HCT116 (cell line): ENCODE results near the gene SYMPK. TPM values are rescaled to one million over a fixed set of nuclear protein-coding genes. Genes with fewer than 3 reads are reported as not detected.

Source experiments
- ATAC-seq: fragments of 200-7000 bp; cut with Tn5 transposase; 2 replicates; pipeline ENCODE4 v1.9.1; 2020; ENCODE audit warnings: mild to moderate bottlenecking, moderate library complexity
- BruUV-seq: library from RNA; stranded (reverse); fragments of 400-500 nt; replicated peaks from 2 replicates; lab custom pipeline; 2021; lab: Mats Ljungman, UMichigan
- CTCF ChIA-PET: fragments of 300-600 bp; sonication (Branson Sonifier 250); formaldehyde crosslinking; loops from one replicate; lab custom pipeline; 2021; ENCODE audit warnings: antibody characterized with exemption; lab: Charles Lee
- POLR2A ChIA-PET: fragments of 300-600, 350-600 bp; sonication (Branson Sonifier 250); formaldehyde crosslinking; loops from one replicate; lab custom pipeline; 2021; ENCODE audit warnings: antibody characterized with exemption; lab: Charles Lee
- RAD21 ChIA-PET, 2 experiments: fragments of 300-600 bp; sonication (Branson Sonifier 250); formaldehyde crosslinking; loops; one replicate each; lab custom pipeline; 2023; ENCODE audit warnings: low total read pairs in 2 of 2; ENCODE audit not compliant: uncharacterized antibody in 2 of 2, unreplicated experiment in 2 of 2, low non-redundant PET in 1 of 2; lab: Charles Lee
- DNase-seq: peaks from one replicate; pipeline ENCODE4 v3.0.0-alpha.2; 2010; ENCODE audit warnings: low read depth, low spot score
- H2AFZ ChIP-seq: fragments of 200-600 bp; shearing (Covaris generic), sonication (generic); 2 replicates; pipeline ENCODE4 v1.6.1; 2017; ENCODE audit warnings: low read depth, mixed run types, mixed read lengths, antibody characterized with exemption, low read length; ENCODE audit not compliant: poor library complexity, severe bottlenecking
- H3K27ac ChIP-seq: 2 replicates; pipeline ENCODE4 v1.5.1; 2012; ENCODE audit warnings: low read depth, low read length
- H3K27me3 ChIP-seq: fragments of 200-600 bp; sonication (generic); 2 replicates; pipeline ENCODE4 v1.6.1; 2016; ENCODE audit warnings: mixed run types, low read length, mixed read lengths; ENCODE audit not compliant: insufficient read depth
- H3K36me3 ChIP-seq, 2 experiments: fragments of 200-500 bp in 1 of 2; fragments of 200-600 bp in 1 of 2; sonication (Bioruptor generic) in 1 of 2; sonication (generic) in 1 of 2; 2 replicates each; pipeline versions ENCODE4 v1.5.1 to v1.6.1; 2014 to 2016; ENCODE audit warnings: low read length in 2 of 2, inconsistent platforms in 1 of 2, mixed read lengths in 1 of 2, mixed run types in 1 of 2; ENCODE audit not compliant: insufficient read depth in 2 of 2, control insufficient read depth in 1 of 2
- H3K4me1 ChIP-seq, 2 experiments: fragments of 200-600 bp in 1 of 2; sonication (generic) in 1 of 2; 2 replicates each; pipeline versions ENCODE4 v1.5.1 to v1.6.1; 2012 to 2017; ENCODE audit warnings: low read length in 2 of 2, inconsistent platforms in 1 of 2, mild to moderate bottlenecking in 1 of 2, mixed read lengths in 1 of 2, mixed run types in 1 of 2, moderate library complexity in 1 of 2; ENCODE audit not compliant: insufficient read depth in 2 of 2, control insufficient read depth in 1 of 2
- H3K4me2 ChIP-seq: fragments of 200-600 bp; sonication (generic); 2 replicates; pipeline ENCODE4 v1.6.1; 2017; ENCODE audit warnings: mixed run types, low read length, mixed read lengths
- H3K4me3 ChIP-seq, 2 experiments: fragments of 200-600 bp in 1 of 2; sonication (generic) in 1 of 2; replicated peaks in 1 of 2; 2 replicates each; pipeline ENCODE4 v1.5.1; 2011 to 2016; ENCODE audit warnings: low read length in 2 of 2, control low read depth in 1 of 2, low read depth in 1 of 2, mild to moderate bottlenecking in 1 of 2, mixed read lengths in 1 of 2, mixed run types in 1 of 2
- H3K79me2 ChIP-seq: fragments of 200-600 bp; sonication (generic); 2 replicates; pipeline ENCODE4 v1.6.1; 2017; ENCODE audit warnings: mild to moderate bottlenecking, mixed run types, low read length, moderate library complexity, mixed read lengths; ENCODE audit not compliant: insufficient read depth
- H3K9ac ChIP-seq: fragments of 200-600 bp; sonication (generic); 2 replicates; pipeline ENCODE4 v1.6.1; 2016; ENCODE audit warnings: low read length, mixed read lengths
- H3K9me2 ChIP-seq: fragments of 200-600 bp; sonication (generic), shearing (Covaris generic); 2 replicates; pipeline ENCODE4 v1.6.1; 2017; ENCODE audit warnings: mixed run types, mild to moderate bottlenecking, moderate library complexity; ENCODE audit not compliant: insufficient read depth
- H3K9me3 ChIP-seq, 2 experiments: fragments of 200-500 bp in 1 of 2; fragments of 200-600 bp in 1 of 2; sonication (Bioruptor generic) in 1 of 2; sonication (generic) in 1 of 2; 2 replicates each; pipeline ENCODE4 v1.6.1; 2014 to 2017; ENCODE audit warnings: low read length in 2 of 2, mixed read lengths in 2 of 2, inconsistent platforms in 1 of 2, low read depth in 1 of 2, mild to moderate bottlenecking in 1 of 2, mixed run types in 1 of 2, moderate library complexity in 1 of 2; ENCODE audit not compliant: control insufficient read depth in 1 of 2, insufficient read depth in 1 of 2
- H4K20me1 ChIP-seq: fragments of 200-600 bp; sonication (generic), shearing (Covaris generic); 2 replicates; pipeline ENCODE4 v1.6.1; 2017; ENCODE audit warnings: mixed run types, mild to moderate bottlenecking, moderate library complexity; ENCODE audit not compliant: insufficient read depth
- ATF3 ChIP-seq: IDR thresholded peaks from 2 replicates; pipeline ENCODE4 v1.6.1; 2012
- CEBPB ChIP-seq: IDR thresholded peaks from 2 replicates; pipeline ENCODE4 v1.6.1; 2012; ENCODE audit warnings: low read depth
- EGR1 ChIP-seq: IDR thresholded peaks from 2 replicates; pipeline ENCODE4 v1.6.1; 2012; ENCODE audit warnings: low read depth
- EZH2 ChIP-seq: fragments of 200-600 bp; sonication (generic); IDR thresholded peaks from 2 replicates; pipeline ENCODE4 v1.6.1; 2017; ENCODE audit warnings: antibody characterized with exemption, mixed run types
- EZH2phosphoT487 ChIP-seq: fragments of 200-600 bp; IDR thresholded peaks from 2 replicates; pipeline ENCODE4 v1.6.1; 2018; ENCODE audit warnings: antibody characterized with exemption, borderline replicate concordance
- FOSL1 ChIP-seq: IDR thresholded peaks from 2 replicates; pipeline ENCODE4 v1.6.1; 2012; ENCODE audit warnings: low read depth
- JUND ChIP-seq: IDR thresholded peaks from 2 replicates; pipeline ENCODE4 v1.6.1; 2012
- POLR2A ChIP-seq: IDR thresholded peaks from 2 replicates; pipeline ENCODE4 v1.7.0; 2011; ENCODE audit warnings: borderline replicate concordance; ENCODE audit not compliant: insufficient read depth, insufficient read length; ENCODE audit errors: extremely low read depth
- POLR2AphosphoS5 ChIP-seq: IDR thresholded peaks from 2 replicates; pipeline ENCODE4 v1.6.1; 2011; ENCODE audit warnings: mild to moderate bottlenecking, low read depth, low read length, moderate library complexity
- RAD21 ChIP-seq: IDR thresholded peaks from 2 replicates; pipeline ENCODE4 v1.6.1; 2012; ENCODE audit warnings: low read depth, mild to moderate bottlenecking
- SP1 ChIP-seq: IDR thresholded peaks from 2 replicates; pipeline ENCODE4 v1.6.1; 2012; ENCODE audit warnings: low read depth
- YY1 ChIP-seq: IDR thresholded peaks from 2 replicates; pipeline ENCODE4 v1.6.1; 2011; ENCODE audit warnings: low read length, low read depth, moderate library complexity, mild to moderate bottlenecking; ENCODE audit not compliant: insufficient replicate concordance; ENCODE audit errors: extremely low read depth
- ZBTB33 ChIP-seq: IDR thresholded peaks from 2 replicates; pipeline ENCODE4 v1.6.1; 2011; ENCODE audit warnings: mild to moderate bottlenecking, low read length, moderate library complexity; ENCODE audit not compliant: insufficient replicate concordance; ENCODE audit errors: extremely low read depth
- ZFX ChIP-seq: fragments of 450-650 bp; IDR thresholded peaks from 2 replicates; pipeline ENCODE4 v1.6.1; 2017
- intact Hi-C: fragments of 100-400 bp; cut with micrococcal nuclease; formaldehyde crosslinking; loops from 2 replicates; pipeline ENCODE4 v1.10.0; 2022
- total RNA-seq: library from RNA; stranded (reverse); gene quantifications from one replicate; pipeline ENCODE4 v1.2.1, GENCODE V29; 2021; ENCODE audit not compliant: unreplicated experiment

SYMPK gene
- total RNA-seq, 1 experiment from 2014 or later, result 117 TPM

- DNase-seq (no peak), ATAC-seq (no peak)
- Histone ChIP-seq H3K9ac (no peak overlapping the region), H3K4me3 (no peak overlapping the region), H3K9me2 (no peaks in the 10 kb centered on the region), H3K9me3 (no peaks in the 10 kb centered on the region), H2AFZ (no peak overlapping the region), H3K79me2 (peaks cover 19% of the 10 kb centered on the region), H3K27me3 (no peaks in the 10 kb centered on the region), H4K20me1 (no peaks in the 10 kb centered on the region), H3K4me1 (peaks cover 12 to 21% of the 10 kb centered on the region in 2 experiments; a peak in 3 of 4 replicates), H3K4me2 (no peak overlapping the region), H3K27ac (no peak overlapping the region), H3K36me3 (peaks cover 10 to 13% of the 10 kb centered on the region in 2 experiments; a peak in 3 of 4 replicates)
- intact Hi-C loops, result no loop called here
- TSS peak; percentile 2 for BruUV-seq
- RAD21 ChIA-PET, result no interaction called here
- POLR2A ChIA-PET, result interaction anchor here (0.6 to 1.5 kb wide), 2 partner anchors 25 to 312 kb away, joined by 3 read pairs; no protein-coding TSS in a partner anchor
- TF ChIP-seq CEBPB (no peak), EGR1 (no peak)
- CTCF ChIA-PET, result no interaction called here
These were observed 73.7 kb downstream of the SYMPK start for GRCh38 chr19:45789035-45789786.

GRCh38 chr19:45786533-45786894 is 76.4 kb downstream of the SYMPK start:
- DNase-seq (no peak), ATAC-seq (no peak)
- TF ChIP-seq ZBTB33, result no peak
- TF ChIP-seq ATF3, result no peak
- no peak for TF ChIP-seq EZH2
- TF ChIP-seq FOSL1, result no peak
- no peak for TF ChIP-seq EZH2phosphoT487
- TF ChIP-seq EGR1, result no peak
- TF ChIP-seq YY1, result no peak
- TF ChIP-seq ZFX, result no peak
- no peak for TF ChIP-seq JUND
- no peak for TF ChIP-seq POLR2A
- TF ChIP-seq RAD21, result no peak
- TF ChIP-seq POLR2AphosphoS5, result no peak
- no peak for TF ChIP-seq SP1
- H2AFZ ChIP-seq, result no peak overlapping the region
- no peaks in the 10 kb centered on the region for H4K20me1 ChIP-seq
- ChIA-PET POLR2A (no interaction called here), CTCF (no interaction called here), RAD21 (no interaction called here)
- no TSS peak for BruUV-seq
- no peak overlapping the region for H3K4me2 ChIP-seq
- peaks cover 11% of the 10 kb centered on the region for H3K79me2 ChIP-seq
- H3K27me3 ChIP-seq, result no peaks in the 10 kb centered on the region
- intact Hi-C loops, result no loop called here
- H3K4me3 ChIP-seq, result no peak overlapping the region
- H3K9me3 ChIP-seq, result no peaks in the 10 kb centered on the region
- H3K9ac ChIP-seq, result no peak overlapping the region
- peaks cover 25 to 37% of the 10 kb centered on the region in 2 experiments for H3K4me1 ChIP-seq
- H3K9me2 ChIP-seq, result no peaks in the 10 kb centered on the region
- H3K27ac ChIP-seq, result no peak overlapping the region
- peaks cover 10 to 13% of the 10 kb centered on the region in 2 experiments; a peak in 3 of 4 replicates for H3K36me3 ChIP-seq
